ENCODE measurements around the gene GGT5. TPM values are rescaled to one million over a fixed set of nuclear protein-coding genes. Genes with fewer than 3 reads are reported as not detected.

GGT5 gene
- total and polyA plus RNA-seq, 2 of the 13 experiments (the other 11 are each of a cell fraction or from before 2014, with no cell fraction given): 0.69 to 3.1 TPM

DNA sequence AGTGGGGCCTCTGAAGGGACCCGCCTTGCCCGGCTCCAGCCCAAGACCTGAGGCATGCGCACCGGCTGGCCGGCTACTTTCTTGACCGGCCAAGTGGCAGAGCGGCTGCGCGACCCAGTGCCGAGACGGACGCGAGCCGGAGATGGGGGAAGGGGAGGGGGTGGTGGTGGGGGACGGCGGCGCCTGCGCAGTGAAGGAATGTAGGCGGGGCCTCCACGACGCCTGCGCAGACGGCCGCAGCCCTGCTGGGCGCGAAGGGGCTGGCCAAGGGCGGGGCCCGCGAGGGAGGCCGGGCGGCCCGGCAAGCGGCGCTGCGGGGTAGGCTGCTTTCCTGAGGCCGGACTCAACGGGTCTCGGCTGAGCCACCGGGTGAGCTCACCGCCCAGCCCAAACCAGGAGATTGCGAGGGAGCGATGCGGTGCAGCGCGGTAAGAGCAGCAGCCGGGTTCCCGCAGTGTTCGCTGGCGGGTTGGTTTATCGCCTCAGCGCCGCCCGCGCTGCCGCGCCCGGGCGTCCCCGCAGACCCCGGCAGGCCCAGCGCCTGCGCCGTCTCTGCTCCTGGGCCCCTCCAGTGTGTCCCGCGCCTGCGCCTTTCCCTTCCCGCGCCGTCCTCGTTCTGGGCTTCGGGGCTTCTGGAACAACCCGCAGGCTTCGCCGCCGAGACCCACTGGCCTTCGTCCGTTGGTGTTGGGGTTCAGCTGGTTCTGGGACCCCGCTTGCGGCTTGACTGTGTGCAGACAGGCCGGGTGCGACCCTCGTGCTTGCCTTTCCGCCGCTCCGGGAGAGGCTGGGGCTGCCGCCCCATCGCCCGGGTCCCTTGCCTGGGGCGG is 25.9 kb upstream of the GGT5 start, which contains the start of gene SPECC1L (continued):
- TF ChIP-seq ZFY (CRISPR knock-in tag; IDR thresholded peaks at IDR 0.05): peak; percentile 97
- no peak for TF ChIP-seq U2AF1 (optimal IDR thresholded peaks at IDR 0.05; ENCODE audit: low read depth, low read length)
- peak; percentile 79; the same call in 1 of the 2 replicates for TF ChIP-seq AFF4 (CRISPR knock-in tag; IDR thresholded peaks at IDR 0.05)
- TF ChIP-seq TOE1 (CRISPR knock-in tag; IDR thresholded peaks at IDR 0.05): no peak
- no peak for TF ChIP-seq PAX8 (CRISPR knock-in tag; IDR thresholded peaks at IDR 0.05; ENCODE audit: borderline replicate concordance)
- TF ChIP-seq DDIT3 (CRISPR knock-in tag; IDR thresholded peaks at IDR 0.05): no peak
- no peak for TF ChIP-seq TGIF2 (CRISPR knock-in tag; IDR thresholded peaks at IDR 0.05)
- no peak for TF ChIP-seq CBX1 (IDR thresholded peaks at IDR 0.05; ENCODE audit: low read depth)
- peak; percentile 87 for TF ChIP-seq SAP130 (CRISPR knock-in tag; IDR thresholded peaks at IDR 0.05; ENCODE audit: low read depth)
- TF ChIP-seq, protein P1, sequence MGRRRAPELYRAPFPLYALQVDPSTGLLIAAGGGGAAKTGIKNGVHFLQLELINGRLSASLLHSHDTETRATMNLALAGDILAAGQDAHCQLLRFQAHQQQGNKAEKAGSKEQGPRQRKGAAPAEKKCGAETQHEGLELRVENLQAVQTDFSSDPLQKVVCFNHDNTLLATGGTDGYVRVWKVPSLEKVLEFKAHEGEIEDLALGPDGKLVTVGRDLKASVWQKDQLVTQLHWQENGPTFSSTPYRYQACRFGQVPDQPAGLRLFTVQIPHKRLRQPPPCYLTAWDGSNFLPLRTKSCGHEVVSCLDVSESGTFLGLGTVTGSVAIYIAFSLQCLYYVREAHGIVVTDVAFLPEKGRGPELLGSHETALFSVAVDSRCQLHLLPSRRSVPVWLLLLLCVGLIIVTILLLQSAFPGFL (CRISPR knock-in tag; IDR thresholded peaks at IDR 0.05): no peak
- TF ChIP-seq ZBTB25 (CRISPR knock-in tag; IDR thresholded peaks at IDR 0.05): no peak
- TF ChIP-seq ZNF441 (CRISPR knock-in tag; IDR thresholded peaks at IDR 0.05; ENCODE audit: borderline replicate concordance): peak; percentile 56; the same call in 1 of the 2 replicates
- TF ChIP-seq HNRNPLL (IDR thresholded peaks at IDR 0.05; ENCODE audit: low read depth, low read length, poor library complexity, severe bottlenecking): peak; percentile 77
- 0 out of 2 replicates have a peak, but pooled peaks have one; percentile 59 for TF ChIP-seq ZNF570 (CRISPR knock-in tag; IDR thresholded peaks at IDR 0.05; ENCODE audit: borderline replicate concordance)
- TF ChIP-seq NCOR1 (IDR thresholded peaks at IDR 0.05; ENCODE audit: borderline replicate concordance, low read length): no peak
- TF ChIP-seq ZNF562 (CRISPR knock-in tag; IDR thresholded peaks at IDR 0.05; ENCODE audit: borderline replicate concordance): no peak
- TF ChIP-seq, protein P2, sequence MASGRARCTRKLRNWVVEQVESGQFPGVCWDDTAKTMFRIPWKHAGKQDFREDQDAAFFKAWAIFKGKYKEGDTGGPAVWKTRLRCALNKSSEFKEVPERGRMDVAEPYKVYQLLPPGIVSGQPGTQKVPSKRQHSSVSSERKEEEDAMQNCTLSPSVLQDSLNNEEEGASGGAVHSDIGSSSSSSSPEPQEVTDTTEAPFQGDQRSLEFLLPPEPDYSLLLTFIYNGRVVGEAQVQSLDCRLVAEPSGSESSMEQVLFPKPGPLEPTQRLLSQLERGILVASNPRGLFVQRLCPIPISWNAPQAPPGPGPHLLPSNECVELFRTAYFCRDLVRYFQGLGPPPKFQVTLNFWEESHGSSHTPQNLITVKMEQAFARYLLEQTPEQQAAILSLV (CRISPR knock-in tag; IDR thresholded peaks at IDR 0.05; ENCODE audit: borderline replicate concordance): peak; percentile 88; the same call in 1 of the 2 replicates
- no peak for TF ChIP-seq PAF1 (CRISPR knock-in tag; IDR thresholded peaks at IDR 0.05)
- TF ChIP-seq ZNF282 (IDR thresholded peaks at IDR 0.05; ENCODE audit: partially characterized antibody): no peak
- no peak for TF ChIP-seq SNAPC5 (CRISPR knock-in tag; IDR thresholded peaks at IDR 0.05; ENCODE audit: borderline replicate concordance)
- 0 out of 2 replicates have a peak, but pooled peaks have one; percentile 24 for TF ChIP-seq ZNF484 (CRISPR knock-in tag; IDR thresholded peaks at IDR 0.05; ENCODE audit: borderline replicate concordance, low read depth)

All from HepG2 (cell line).